Measurements from ENCODE around the gene TRABD2B. TPM values are rescaled to one million over a fixed set of nuclear protein-coding genes. Genes with fewer than 3 reads are reported as not detected.
A peak's percentile ranks its signal among the peaks of the same experiment; 100 is the strongest.

The TRABD2B gene
- 2.0 and 4.4 TPM in 2 replicates for total RNA-seq (2014; rRNA removed; shearing (Covaris generic))

- H3K36me3 ChIP-seq (replicated peaks; ENCODE audit: control insufficient read depth, insufficient read depth, low read length) = no peaks in the 10 kb centered on the region
- H3K4me3 ChIP-seq (ENCODE audit: insufficient read depth, low read depth, low read length) = peak within 1 kb of the TSS; percentile 80
- peaks cover 23% of the 10 kb centered on the region for H3K27me3 ChIP-seq (ENCODE audit: control insufficient read depth, insufficient read depth, low read length)
- peak; percentile 98 for DNase-seq
Observed at GRCh38 chr1:47997289-47998200, at the start of gene TRABD2B. Gene TRABD2B (minus strand): TSS chr1:47997385.

- H3K4me3 ChIP-seq (ENCODE audit: insufficient read depth, low read depth, low read length) = no peak overlapping the region
- no peak for DNase-seq
- peaks cover 5% of the 10 kb centered on the region; the same call in 1 of the 2 replicates for H3K27me3 ChIP-seq (ENCODE audit: control insufficient read depth, insufficient read depth, low read length)
- no peaks in the 10 kb centered on the region for H3K36me3 ChIP-seq (replicated peaks; ENCODE audit: control insufficient read depth, insufficient read depth, low read length)
Observed at GRCh38 chr1:48044311-48044710, 47.1 kb upstream of the TRABD2B start.

GRCh38 chr1:48043622-48044021 is 46.4 kb upstream of the TRABD2B start:
- H3K4me3 ChIP-seq (ENCODE audit: insufficient read depth, low read depth, low read length) = no peak overlapping the region
- no peaks in the 10 kb centered on the region for H3K36me3 ChIP-seq (replicated peaks; ENCODE audit: control insufficient read depth, insufficient read depth, low read length)
- peak; percentile 38 for DNase-seq
- H3K27me3 ChIP-seq (ENCODE audit: control insufficient read depth, insufficient read depth, low read length) = peaks cover 5% of the 10 kb centered on the region; the same call in 1 of the 2 replicates

- peaks cover 5% of the 10 kb centered on the region; the same call in 1 of the 2 replicates for H3K27me3 ChIP-seq (ENCODE audit: control insufficient read depth, insufficient read depth, low read length)
- no peak overlapping the region for H3K4me3 ChIP-seq (ENCODE audit: insufficient read depth, low read depth, low read length)
- DNase-seq = no peak
- no peaks in the 10 kb centered on the region for H3K36me3 ChIP-seq (replicated peaks; ENCODE audit: control insufficient read depth, insufficient read depth, low read length)
Observed at GRCh38 chr1:48040154-48040553, 43.0 kb upstream of the TRABD2B start.

GRCh38 chr1:48039088-48040054 is 42.2 kb upstream of the TRABD2B start:
- no peak overlapping the region for H3K4me3 ChIP-seq (ENCODE audit: insufficient read depth, low read depth, low read length)
- H3K27me3 ChIP-seq (ENCODE audit: control insufficient read depth, insufficient read depth, low read length) = peaks cover 5% of the 10 kb centered on the region; the same call in 1 of the 2 replicates
- no peaks in the 10 kb centered on the region for H3K36me3 ChIP-seq (replicated peaks; ENCODE audit: control insufficient read depth, insufficient read depth, low read length)
- DNase-seq = peak; percentile 35

GRCh38 chr1:48038270-48038767 is 41.1 kb upstream of the TRABD2B start:
- peaks cover 5% of the 10 kb centered on the region; the same call in 1 of the 2 replicates for H3K27me3 ChIP-seq (ENCODE audit: control insufficient read depth, insufficient read depth, low read length)
- DNase-seq = no peak

GRCh38 chr1:48036710-48037355 is 39.6 kb upstream of the TRABD2B start:
- Histone ChIP-seq H3K36me3 (replicated peaks; ENCODE audit: control insufficient read depth, insufficient read depth, low read length) (no peaks in the 10 kb centered on the region), H3K27me3 (ENCODE audit: control insufficient read depth, insufficient read depth, low read length) (peaks cover 3% of the 10 kb centered on the region; the same call in 1 of the 2 replicates), H3K4me3 (ENCODE audit: insufficient read depth, low read depth, low read length) (no peak overlapping the region)
- DNase-seq = no peak

More at GRCh38 chr1:48038270-48038767, 41.1 kb upstream of the TRABD2B start:
- H3K4me3 ChIP-seq (ENCODE audit: insufficient read depth, low read depth, low read length) = no peak overlapping the region
- H3K36me3 ChIP-seq (replicated peaks; ENCODE audit: control insufficient read depth, insufficient read depth, low read length) = no peaks in the 10 kb centered on the region

- no peak for DNase-seq
- H3K4me3 ChIP-seq (ENCODE audit: insufficient read depth, low read depth, low read length) = no peak overlapping the region
- no peaks in the 10 kb centered on the region; the same call in 1 of the 2 replicates for H3K27me3 ChIP-seq (ENCODE audit: control insufficient read depth, insufficient read depth, low read length)
- no peaks in the 10 kb centered on the region for H3K36me3 ChIP-seq (replicated peaks; ENCODE audit: control insufficient read depth, insufficient read depth, low read length)
Observed at GRCh38 chr1:48035371-48036141, 38.4 kb upstream of the TRABD2B start.

GRCh38 chr1:48033495-48034045 is 36.4 kb upstream of the TRABD2B start:
- DNase-seq = no peak
- no peaks in the 10 kb centered on the region for H3K36me3 ChIP-seq (replicated peaks; ENCODE audit: control insufficient read depth, insufficient read depth, low read length)
- no peaks in the 10 kb centered on the region for H3K27me3 ChIP-seq (ENCODE audit: control insufficient read depth, insufficient read depth, low read length)
- H3K4me3 ChIP-seq (ENCODE audit: insufficient read depth, low read depth, low read length) = no peak overlapping the region

- no peaks in the 10 kb centered on the region for H3K27me3 ChIP-seq (ENCODE audit: control insufficient read depth, insufficient read depth, low read length)
- H3K36me3 ChIP-seq (replicated peaks; ENCODE audit: control insufficient read depth, insufficient read depth, low read length) = no peaks in the 10 kb centered on the region
- no peak overlapping the region for H3K4me3 ChIP-seq (ENCODE audit: insufficient read depth, low read depth, low read length)
- no peak for DNase-seq
Observed at GRCh38 chr1:48031676-48032075, 34.5 kb upstream of the TRABD2B start.

- no peaks in the 10 kb centered on the region; the same call in 1 of the 2 replicates for H3K36me3 ChIP-seq (replicated peaks; ENCODE audit: control insufficient read depth, insufficient read depth, low read length)
- DNase-seq = no peak
- H3K4me3 ChIP-seq (ENCODE audit: insufficient read depth, low read depth, low read length) = no peak overlapping the region
- no peaks in the 10 kb centered on the region; the same call in 1 of the 2 replicates for H3K27me3 ChIP-seq (ENCODE audit: control insufficient read depth, insufficient read depth, low read length)
Observed at GRCh38 chr1:48030696-48031365, 33.6 kb upstream of the TRABD2B start.

GRCh38 chr1:48030211-48030610 is 33.0 kb upstream of the TRABD2B start:
- Histone ChIP-seq H3K4me3 (ENCODE audit: insufficient read depth, low read depth, low read length) (no peak overlapping the region), H3K27me3 (ENCODE audit: control insufficient read depth, insufficient read depth, low read length) (no peaks in the 10 kb centered on the region; the same call in 1 of the 2 replicates), H3K36me3 (replicated peaks; ENCODE audit: control insufficient read depth, insufficient read depth, low read length) (no peaks in the 10 kb centered on the region; the same call in 1 of the 2 replicates)
- DNase-seq = no peak

Measured in H7 (cell line).